Type B pancreatic cell (in vitro differentiated cells): ENCODE data around the gene ADGRG2. TPM values are rescaled to one million over a fixed set of nuclear protein-coding genes. Genes with fewer than 3 reads are reported as not detected.

Experiments
- DNase-seq: peaks from one replicate; pipeline ENCODE4 v3.0.0; 2021; ENCODE audit warnings: mixed read lengths; ENCODE audit not compliant: unreplicated experiment; ENCODE audit errors: extremely low spot score
- H3K27ac Mint-ChIP-seq: 2 replicates; pipeline ENCODE4 v1.8.0; 2021; ENCODE audit warnings: mild to moderate bottlenecking, mixed read lengths
- H3K27me3 Mint-ChIP-seq: 2 replicates; pipeline ENCODE4 v1.8.0; 2021; ENCODE audit warnings: mixed read lengths
- H3K36me3 Mint-ChIP-seq: 2 replicates; pipeline ENCODE4 v1.8.0; 2021; ENCODE audit warnings: mixed read lengths
- H3K4me1 Mint-ChIP-seq: one replicate; pipeline ENCODE4 v1.8.0; 2021; ENCODE audit warnings: mixed read lengths; ENCODE audit not compliant: unreplicated experiment
- H3K4me3 Mint-ChIP-seq: 2 replicates; pipeline ENCODE4 v1.8.0; 2021; ENCODE audit warnings: mild to moderate bottlenecking, mixed read lengths
- H3K9me3 Mint-ChIP-seq: 2 replicates; pipeline ENCODE4 v1.8.0; 2021; ENCODE audit warnings: mixed read lengths
- CTCF ChIP-seq: fragments of 200-600 bp; sonication (generic); conservative IDR thresholded peaks from 2 replicates; pipeline ENCODE4 v1.5.0; 2021; ENCODE audit warnings: antibody characterized with exemption, mild to moderate bottlenecking
- total RNA-seq: library from RNA; stranded (reverse); gene quantifications from 2 replicates; pipeline ENCODE4 v1.2.1, GENCODE V29; 2021; ENCODE audit warnings: low replicate concordance

ADGRG2 gene
- total RNA-seq, 1 donor from 2014 or later = 2.4 TPM

GRCh38 chrX:18994713-18995112 is 127.6 kb downstream of the ADGRG2 start:
- Mint-ChIP-seq H3K27ac (peak overlapping the region; percentile 90), H3K4me1 (peaks cover 5% of the 10 kb centered on the region), H3K9me3 (no peaks in the 10 kb centered on the region), H3K27me3 (no peaks in the 10 kb centered on the region), H3K4me3 (peak overlapping the region; percentile 72), H3K36me3 (no peaks in the 10 kb centered on the region)
- no peak for TF ChIP-seq CTCF
- no peak for DNase-seq

- Mint-ChIP-seq H3K4me3 (no peak overlapping the region), H3K36me3 (no peaks in the 10 kb centered on the region), H3K4me1 (peaks cover 5% of the 10 kb centered on the region), H3K27me3 (no peaks in the 10 kb centered on the region), H3K27ac (peak overlapping the region; percentile 69), H3K9me3 (no peaks in the 10 kb centered on the region)
- DNase-seq = no peak
- TF ChIP-seq CTCF = no peak
Observed at GRCh38 chrX:18992829-18993228, 129.4 kb downstream of the ADGRG2 start.

GRCh38 chrX:18985186-18985435 is 137.2 kb downstream of the ADGRG2 start:
- DNase-seq = no peak
- peak overlapping the region; percentile 80 for H3K4me3 Mint-ChIP-seq
- H3K27me3 Mint-ChIP-seq = no peaks in the 10 kb centered on the region
- H3K9me3 Mint-ChIP-seq = no peaks in the 10 kb centered on the region
- TF ChIP-seq CTCF = no peak
- no peaks in the 10 kb centered on the region for H3K36me3 Mint-ChIP-seq
- H3K4me1 Mint-ChIP-seq = peaks cover 5% of the 10 kb centered on the region
- peak overlapping the region; percentile 42 for H3K27ac Mint-ChIP-seq

- peak overlapping the region; percentile 42 for H3K27ac Mint-ChIP-seq
- DNase-seq = peak; percentile 75
- H3K9me3 Mint-ChIP-seq = no peaks in the 10 kb centered on the region
- H3K36me3 Mint-ChIP-seq = no peaks in the 10 kb centered on the region
- H3K4me1 Mint-ChIP-seq = peaks cover 5% of the 10 kb centered on the region
- no peaks in the 10 kb centered on the region for H3K27me3 Mint-ChIP-seq
- peak overlapping the region; percentile 80 for H3K4me3 Mint-ChIP-seq
- TF ChIP-seq CTCF = peak; percentile 71
Observed at GRCh38 chrX:18984381-18985185, 137.7 kb downstream of the ADGRG2 start.

GRCh38 chrX:18983666-18984380 is 138.4 kb downstream of the ADGRG2 start, which contains the start of gene PHKA2:
Gene PHKA2, minus strand, starts transcription at chrX:18984114. Its CDS starts 182 bp downstream, at chrX:18983932.
- Mint-ChIP-seq H3K27me3 (no peaks in the 10 kb centered on the region), H3K4me1 (peaks cover 5% of the 10 kb centered on the region), H3K36me3 (no peaks in the 10 kb centered on the region), H3K9me3 (no peaks in the 10 kb centered on the region), H3K4me3 (peak within 1 kb of the TSS; percentile 89), H3K27ac (peak within 1 kb of the TSS; percentile 69)
- peak; percentile 80 for DNase-seq
- no peak for TF ChIP-seq CTCF
